Activated T-helper 17 cell treated with anti-CD3 and anti-CD28 coated beads, Interleukin-2, amount 50 U/mL, for 72 hours (primary cell): ENCODE measurements around the gene ZMAT3. TPM values are rescaled to one million over a fixed set of nuclear protein-coding genes. Genes with fewer than 3 reads are reported as not detected.
"Not testable (repeated sequence)": the region's sequence is repeated elsewhere in the genome, so short reads cannot be mapped to it uniquely, and the experiment has no call there.

Experiments used
- ATAC-seq: fragments of 150-1000 bp; cut with Tn5 transposase; replicated peaks from 2 replicates; pipeline ENCODE4 v1.10.0; 2021; ENCODE audit warnings: mild to moderate bottlenecking, moderate library complexity
- H3K27ac Mint-ChIP-seq: one replicate; pipeline ENCODE4 v1.8.0; 2022; ENCODE audit warnings: mixed read lengths
- H3K27me3 Mint-ChIP-seq: one replicate; pipeline ENCODE4 v1.8.0; 2022; ENCODE audit warnings: mixed read lengths
- H3K36me3 Mint-ChIP-seq: one replicate; pipeline ENCODE4 v1.8.0; 2022; ENCODE audit warnings: low read depth, mild to moderate bottlenecking, mixed read lengths
- H3K4me1 Mint-ChIP-seq: one replicate; pipeline ENCODE4 v1.8.0; 2022; ENCODE audit warnings: mixed read lengths
- H3K4me3 Mint-ChIP-seq: one replicate; pipeline ENCODE4 v1.8.0; 2022; ENCODE audit warnings: mild to moderate bottlenecking, mixed read lengths
- H3K9me3 Mint-ChIP-seq: one replicate; pipeline ENCODE4 v1.8.0; 2022; ENCODE audit warnings: mixed read lengths
- total RNA-seq, 2 donors: library from RNA; stranded (reverse); gene quantifications; one replicate each; pipeline ENCODE4 v1.2.3, GENCODE V29; 2022

ZMAT3 gene, protein sequence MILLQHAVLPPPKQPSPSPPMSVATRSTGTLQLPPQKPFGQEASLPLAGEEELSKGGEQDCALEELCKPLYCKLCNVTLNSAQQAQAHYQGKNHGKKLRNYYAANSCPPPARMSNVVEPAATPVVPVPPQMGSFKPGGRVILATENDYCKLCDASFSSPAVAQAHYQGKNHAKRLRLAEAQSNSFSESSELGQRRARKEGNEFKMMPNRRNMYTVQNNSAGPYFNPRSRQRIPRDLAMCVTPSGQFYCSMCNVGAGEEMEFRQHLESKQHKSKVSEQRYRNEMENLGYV
- 10 to 100 TPM; 20.4 to 25.3 TPM for total RNA-seq

DNA sequence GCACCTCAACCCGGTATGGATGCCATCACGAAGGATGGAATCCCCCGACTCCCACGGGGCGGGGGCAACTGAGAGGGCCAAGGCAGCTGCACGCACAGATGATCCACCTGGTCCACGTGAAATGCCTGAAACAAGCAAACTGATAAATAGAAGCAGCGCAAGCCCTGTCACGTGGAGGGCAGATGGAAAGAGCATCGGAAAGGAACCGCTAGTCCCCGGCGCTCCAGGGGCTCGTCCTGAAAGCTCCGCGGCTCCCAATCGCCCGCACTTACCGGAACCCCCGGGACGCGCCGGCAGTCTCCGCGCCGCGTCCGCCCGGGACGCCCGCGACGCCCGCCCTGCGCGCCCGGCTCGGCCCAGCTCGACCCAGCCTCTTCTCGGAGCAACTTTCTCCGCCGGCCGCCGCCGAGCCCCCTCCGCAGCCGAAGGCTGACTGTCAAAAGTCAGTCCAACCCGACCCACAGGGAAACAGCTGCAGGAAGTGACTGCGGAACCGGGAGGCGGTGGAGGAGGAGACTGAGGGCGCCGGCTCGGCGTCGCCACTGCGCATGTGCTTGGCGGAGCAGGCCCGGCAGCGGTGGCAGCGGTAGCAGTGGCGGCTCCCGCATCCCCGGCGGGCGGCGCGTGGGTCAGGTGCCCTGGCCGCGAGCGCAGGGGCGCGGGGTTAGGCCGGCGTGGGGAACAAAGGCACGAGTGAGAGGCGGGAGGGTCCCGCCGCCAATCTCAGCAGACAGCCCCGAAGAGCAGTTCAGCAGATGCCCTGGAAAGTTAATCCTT, at the start of gene ZMAT3:
Gene ZMAT3, minus strand, starts transcription at position 487 of the 777 bp plus-strand sequence. CDS start 4,057 bp downstream, outside the sequence.
- Mint-ChIP-seq H3K27me3 (no peaks in the 10 kb centered on the region), H3K36me3 (peaks cover 17% of the 10 kb centered on the region), H3K4me1 (peaks cover 5% of the 10 kb centered on the region), H3K27ac (peak within 1 kb of the TSS; percentile 60), H3K9me3 (no peaks in the 10 kb centered on the region), H3K4me3 (peak within 1 kb of the TSS; percentile 77)
- ATAC-seq, result peak; percentile 90

DNA sequence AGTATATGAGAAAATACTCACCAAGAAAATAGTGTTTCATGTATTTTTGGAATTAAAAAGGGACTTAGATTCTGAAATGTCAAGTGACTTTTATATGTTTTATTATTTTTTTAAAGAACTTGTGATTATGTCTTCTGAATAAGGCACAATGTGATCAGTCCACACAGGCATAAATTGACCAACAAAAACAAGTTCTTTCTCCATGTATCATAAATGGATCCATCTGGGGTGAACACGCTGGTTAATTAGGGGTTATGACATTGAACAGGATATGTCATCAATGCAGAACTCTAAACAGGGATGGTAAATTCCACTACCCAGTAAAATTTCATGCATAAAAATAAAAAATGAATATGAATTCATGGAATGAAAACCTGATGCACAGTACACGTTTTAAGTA, 45.2 kb upstream of the ZMAT3 start:
- no peaks in the 10 kb centered on the region for H3K9me3 Mint-ChIP-seq
- H3K27ac Mint-ChIP-seq, result no peak overlapping the region
- H3K4me1 Mint-ChIP-seq, result no peaks in the 10 kb centered on the region
- no peak for ATAC-seq
- H3K27me3 Mint-ChIP-seq, result peaks cover 13% of the 10 kb centered on the region
- no peaks in the 10 kb centered on the region for H3K36me3 Mint-ChIP-seq
- no peak overlapping the region for H3K4me3 Mint-ChIP-seq

DNA sequence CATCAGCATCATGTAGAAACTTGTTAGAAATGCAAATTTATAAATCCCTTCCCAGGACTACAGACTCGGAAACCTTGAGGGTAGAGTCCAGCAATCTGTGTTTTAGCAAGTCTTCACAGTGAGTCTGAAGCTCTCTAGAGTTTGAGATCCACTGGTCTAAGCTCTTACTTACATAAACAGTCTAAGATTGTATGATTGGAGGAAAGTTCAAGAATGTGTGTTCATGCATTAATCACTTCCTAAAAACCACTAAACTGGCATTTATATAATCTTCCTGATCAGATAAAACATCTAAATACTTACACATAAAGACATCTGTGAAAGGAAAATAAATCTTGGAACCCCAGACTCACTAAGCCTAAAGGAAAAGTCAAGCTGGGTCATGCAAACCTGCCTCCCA, 43.8 kb upstream of the ZMAT3 start:
- H3K27ac Mint-ChIP-seq, H3K4me1 Mint-ChIP-seq, ATAC-seq, H3K4me3 Mint-ChIP-seq, H3K36me3 Mint-ChIP-seq, H3K9me3 Mint-ChIP-seq: not testable (repeated sequence)
- H3K27me3 Mint-ChIP-seq, result peaks cover 16% of the 10 kb centered on the region

DNA sequence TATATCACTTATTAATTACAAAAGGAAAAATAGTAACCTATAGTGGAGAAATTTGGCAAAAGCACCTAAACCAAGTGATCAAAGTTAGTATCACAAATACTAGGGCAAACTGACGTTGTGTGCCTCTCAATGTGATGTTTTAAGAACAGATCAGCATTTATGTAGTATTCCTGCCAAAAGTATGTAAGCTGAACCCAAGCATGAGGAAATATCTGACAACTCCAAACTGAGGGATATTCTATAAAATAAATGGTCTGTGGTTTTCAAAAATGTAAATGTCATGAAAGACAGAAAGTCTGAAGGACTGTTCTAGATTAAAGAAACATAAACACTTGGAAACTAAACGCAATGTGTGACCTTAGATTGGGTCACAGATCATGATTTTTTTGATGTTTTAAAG, 42.3 kb upstream of the ZMAT3 start:
- no peaks in the 10 kb centered on the region for H3K36me3 Mint-ChIP-seq
- peaks cover 18% of the 10 kb centered on the region for H3K27me3 Mint-ChIP-seq
- H3K9me3 Mint-ChIP-seq, result no peaks in the 10 kb centered on the region
- no peak overlapping the region for H3K27ac Mint-ChIP-seq
- no peak overlapping the region for H3K4me3 Mint-ChIP-seq
- no peak for ATAC-seq
- H3K4me1 Mint-ChIP-seq, result no peaks in the 10 kb centered on the region

DNA sequence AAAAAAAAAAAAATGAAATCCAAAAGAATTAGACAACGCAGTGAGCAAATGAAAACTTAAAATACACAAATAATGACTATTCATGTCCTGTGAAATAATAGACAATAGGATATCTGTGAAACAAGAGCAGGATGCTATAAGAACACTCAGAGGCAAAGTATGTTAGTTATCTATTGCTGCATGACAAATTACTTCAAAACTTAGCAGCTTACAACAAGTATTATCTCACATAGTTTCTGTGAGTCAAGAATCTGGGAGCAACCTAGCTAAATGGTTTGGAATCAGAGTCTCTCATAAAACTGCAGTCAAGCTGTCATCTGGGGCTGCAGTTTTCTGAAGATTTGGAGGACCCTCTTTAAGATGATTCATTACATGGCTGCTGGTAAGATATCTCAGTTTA, 36.5 kb upstream of the ZMAT3 start:
- H3K4me1 Mint-ChIP-seq, result no peaks in the 10 kb centered on the region
- H3K9me3 Mint-ChIP-seq, result no peaks in the 10 kb centered on the region
- no peak overlapping the region for H3K4me3 Mint-ChIP-seq
- no peak overlapping the region for H3K27ac Mint-ChIP-seq
- no peak for ATAC-seq
- peaks cover 12% of the 10 kb centered on the region for H3K27me3 Mint-ChIP-seq
- no peaks in the 10 kb centered on the region for H3K36me3 Mint-ChIP-seq

DNA sequence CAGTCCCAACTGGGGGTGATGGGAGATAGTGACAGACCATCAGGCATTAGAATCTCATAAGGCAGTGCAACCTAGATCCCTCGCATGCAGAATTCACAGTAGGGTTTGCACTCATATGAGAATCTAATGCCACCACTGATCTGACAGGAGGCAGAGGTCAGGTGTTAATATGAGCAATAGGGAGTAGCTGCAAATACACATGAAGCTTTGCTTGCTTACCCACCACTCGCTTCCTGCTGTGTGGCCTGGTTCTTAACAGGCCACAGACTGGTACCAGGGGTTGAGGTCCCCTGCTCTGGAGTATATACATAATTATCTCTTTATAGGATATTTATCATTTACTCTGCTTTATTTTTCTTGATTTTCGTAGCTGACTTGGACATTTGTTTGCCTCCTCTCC, 36.0 kb upstream of the ZMAT3 start:
- peaks cover 7% of the 10 kb centered on the region for H3K27me3 Mint-ChIP-seq
- H3K36me3 Mint-ChIP-seq, result no peaks in the 10 kb centered on the region
- no peak for ATAC-seq
- no peaks in the 10 kb centered on the region for H3K9me3 Mint-ChIP-seq
- no peak overlapping the region for H3K4me3 Mint-ChIP-seq
- no peak overlapping the region for H3K27ac Mint-ChIP-seq
- H3K4me1 Mint-ChIP-seq, result no peaks in the 10 kb centered on the region

DNA sequence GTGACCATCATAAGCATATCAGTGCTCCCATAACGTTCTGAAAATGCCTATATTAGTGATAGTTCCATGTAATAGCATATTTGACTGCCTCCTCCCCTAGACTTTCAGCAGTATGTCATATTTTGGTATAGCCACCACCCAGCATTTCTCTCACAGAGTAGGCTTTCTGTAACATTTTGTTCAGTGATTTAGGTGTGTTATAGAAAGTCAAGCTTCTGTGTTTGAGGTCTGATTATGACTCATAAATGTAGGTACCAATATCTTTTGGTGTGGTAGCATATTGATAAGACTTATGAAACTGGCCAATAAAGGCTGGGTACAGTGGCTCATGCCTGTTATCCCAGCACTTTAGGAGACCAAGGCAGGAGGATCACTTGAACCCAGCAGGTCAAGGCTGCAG, 34.3 kb upstream of the ZMAT3 start:
- peak; percentile 16 for ATAC-seq
- H3K36me3 Mint-ChIP-seq, result no peaks in the 10 kb centered on the region
- peaks cover 5% of the 10 kb centered on the region for H3K27me3 Mint-ChIP-seq
- H3K4me3 Mint-ChIP-seq, result no peak overlapping the region
- H3K9me3 Mint-ChIP-seq, result no peaks in the 10 kb centered on the region
- no peak overlapping the region for H3K27ac Mint-ChIP-seq
- H3K4me1 Mint-ChIP-seq, result no peaks in the 10 kb centered on the region

DNA sequence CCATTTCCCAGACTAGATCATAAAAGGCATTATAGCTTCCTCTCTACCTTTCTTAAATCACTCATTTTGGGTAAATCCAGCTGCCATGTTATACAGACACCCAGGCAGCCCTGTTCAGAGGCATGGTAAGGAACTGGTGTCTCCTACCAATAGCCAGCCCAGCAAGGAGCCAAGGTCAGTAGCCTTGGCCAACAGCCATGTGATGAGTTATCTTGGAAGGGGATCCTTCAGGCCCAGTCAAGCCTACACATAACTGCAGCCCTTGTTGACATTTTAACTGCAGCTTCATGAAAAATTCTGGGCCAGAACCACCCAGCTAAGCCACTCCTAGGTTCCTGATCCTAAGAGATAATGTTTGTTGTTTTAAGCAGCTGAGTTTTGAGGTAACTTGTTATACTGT, 29.0 kb upstream of the ZMAT3 start:
- no peaks in the 10 kb centered on the region for H3K9me3 Mint-ChIP-seq
- no peaks in the 10 kb centered on the region for H3K4me1 Mint-ChIP-seq
- no peak for ATAC-seq
- H3K4me3 Mint-ChIP-seq, result no peak overlapping the region
- H3K27me3 Mint-ChIP-seq, result peaks cover 3% of the 10 kb centered on the region
- H3K27ac Mint-ChIP-seq, result no peak overlapping the region
- H3K36me3 Mint-ChIP-seq, result no peaks in the 10 kb centered on the region

DNA sequence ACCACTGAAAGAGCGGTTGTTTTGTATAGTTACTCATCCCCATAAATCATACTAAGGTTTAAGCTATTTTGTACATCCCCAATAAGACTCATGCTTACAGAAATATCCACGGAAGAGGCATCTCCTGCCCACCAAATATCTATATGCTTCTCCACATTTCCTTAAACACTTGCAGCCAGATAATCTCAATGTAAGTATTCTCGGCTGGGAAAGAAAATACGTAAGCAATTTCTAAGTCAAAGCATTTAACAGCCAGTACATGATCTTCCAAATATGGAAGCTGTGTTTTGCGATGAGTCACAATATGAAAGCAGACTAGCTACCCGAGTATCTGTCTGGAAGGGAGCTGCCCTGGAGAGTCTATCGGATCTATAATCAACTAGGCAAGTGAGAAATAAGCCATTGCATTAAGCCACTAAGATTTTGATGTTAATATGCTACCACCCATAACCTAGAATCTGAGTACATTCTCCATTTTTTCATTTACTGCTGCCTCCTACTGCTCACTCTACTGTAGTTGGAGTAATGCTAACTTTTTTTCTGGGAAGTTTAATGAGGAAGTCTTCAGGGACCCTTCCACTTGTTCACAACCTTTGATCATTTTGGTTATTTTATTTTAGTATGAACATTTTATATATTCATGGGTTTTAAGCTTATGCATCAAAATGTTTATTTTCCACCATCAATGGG, 26.9 kb upstream of the ZMAT3 start:
- Mint-ChIP-seq H3K4me3 (peak overlapping the region; percentile 19), H3K4me1 (no peaks in the 10 kb centered on the region)

DNA sequence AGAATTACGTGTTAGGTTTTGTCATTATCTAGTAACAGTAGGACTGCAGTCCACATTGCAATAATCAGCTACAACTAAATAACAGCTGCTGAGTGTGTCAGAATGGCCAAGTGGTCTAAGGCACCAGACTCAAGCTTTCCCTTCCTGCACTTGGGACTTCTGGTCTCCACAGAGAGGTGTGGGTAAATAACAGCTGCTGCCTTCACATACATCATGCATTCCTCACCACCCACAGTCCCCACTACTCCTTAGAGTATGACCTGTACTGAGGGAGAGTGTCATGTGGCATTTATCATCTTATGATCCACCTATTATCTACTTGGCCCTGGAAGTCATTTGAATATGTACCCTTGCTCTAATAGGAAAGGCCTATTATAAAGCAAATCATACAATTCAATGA, 22.2 kb upstream of the ZMAT3 start:
- Mint-ChIP-seq H3K4me3 (no peak overlapping the region), H3K9me3 (no peaks in the 10 kb centered on the region), H3K27me3 (no peaks in the 10 kb centered on the region), H3K27ac (no peak overlapping the region), H3K4me1 (peaks cover 4% of the 10 kb centered on the region), H3K36me3 (no peaks in the 10 kb centered on the region)
- no peak for ATAC-seq

More for the DNA sequence above, 26.9 kb upstream of the ZMAT3 start:
- Mint-ChIP-seq H3K9me3 (no peaks in the 10 kb centered on the region), H3K36me3 (no peaks in the 10 kb centered on the region), H3K27me3 (peaks cover 3% of the 10 kb centered on the region), H3K27ac (no peak overlapping the region)
- ATAC-seq, result peak; percentile 79

DNA sequence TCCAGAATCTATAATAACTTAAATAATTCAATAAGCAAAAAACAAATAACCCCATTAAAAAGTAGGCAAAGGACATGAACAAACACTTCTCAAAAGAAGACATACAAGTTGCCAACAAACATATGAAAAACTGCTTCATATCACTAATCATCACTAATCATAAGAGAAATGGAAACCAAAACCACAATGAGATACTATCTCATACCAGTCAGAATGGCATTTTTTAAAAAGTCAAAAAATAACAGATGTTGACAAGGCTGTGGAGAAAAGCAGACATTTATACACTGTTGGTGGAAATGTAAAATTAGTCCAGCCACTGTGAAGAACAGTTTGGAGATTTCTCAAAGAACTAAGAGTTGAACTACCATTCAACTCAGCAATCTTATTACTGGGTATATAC, 19.5 kb upstream of the ZMAT3 start:
- Mint-ChIP-seq H3K4me3 (no peak overlapping the region), H3K36me3 (no peaks in the 10 kb centered on the region), H3K9me3 (no peaks in the 10 kb centered on the region), H3K27ac (peak overlapping the region; percentile 61), H3K27me3 (no peaks in the 10 kb centered on the region), H3K4me1 (peaks cover 4% of the 10 kb centered on the region)
- peak; percentile 45 for ATAC-seq

DNA sequence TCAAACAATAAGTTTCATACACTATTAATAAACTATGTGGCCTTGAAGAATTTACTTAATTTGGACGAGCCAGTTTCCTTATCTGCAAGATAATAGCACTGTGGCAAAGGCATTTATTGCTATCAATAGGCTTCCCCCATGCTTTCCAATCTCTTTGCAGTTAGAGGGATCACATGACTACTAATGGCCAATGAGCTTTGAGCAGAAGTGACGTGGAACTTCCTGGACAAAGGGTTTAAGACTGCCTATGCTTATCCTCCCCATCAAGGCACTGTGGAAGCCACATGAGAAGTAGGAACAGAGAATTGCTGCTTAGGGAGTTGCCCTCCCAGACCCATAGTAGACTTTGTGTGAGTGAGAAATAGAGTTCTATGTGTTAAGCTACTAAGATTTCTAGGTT, 16.7 kb upstream of the ZMAT3 start:
- H3K4me1 Mint-ChIP-seq, result peaks cover 12% of the 10 kb centered on the region
- H3K27ac Mint-ChIP-seq, result no peak overlapping the region
- peak; percentile 59 for ATAC-seq
- H3K36me3 Mint-ChIP-seq, result no peaks in the 10 kb centered on the region
- no peaks in the 10 kb centered on the region for H3K27me3 Mint-ChIP-seq
- H3K4me3 Mint-ChIP-seq, result no peak overlapping the region
- H3K9me3 Mint-ChIP-seq, result no peaks in the 10 kb centered on the region

DNA sequence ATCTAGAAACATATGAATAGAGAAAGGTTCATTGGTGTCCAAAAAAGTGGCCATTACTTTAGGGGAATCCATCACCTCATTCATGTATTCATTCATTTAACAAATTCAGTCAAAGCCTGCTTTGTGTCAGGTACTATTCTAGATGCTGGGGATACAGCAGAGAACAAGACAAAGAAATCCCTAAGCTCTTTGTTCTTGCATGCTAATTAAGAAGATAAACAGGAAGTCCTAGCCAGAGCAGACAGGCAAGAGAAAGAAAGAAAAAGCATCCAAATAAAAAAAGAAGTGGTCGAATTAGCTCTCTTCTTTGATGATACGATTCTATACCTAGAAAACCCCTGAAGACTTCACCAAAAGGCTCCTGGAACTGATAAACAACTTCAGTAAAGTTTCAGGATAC, 12.4 kb upstream of the ZMAT3 start:
- H3K36me3 Mint-ChIP-seq, result no peaks in the 10 kb centered on the region
- no peaks in the 10 kb centered on the region for H3K27me3 Mint-ChIP-seq
- H3K27ac Mint-ChIP-seq, result peak overlapping the region; percentile 88
- H3K4me1 Mint-ChIP-seq, result peaks cover 8% of the 10 kb centered on the region
- H3K9me3 Mint-ChIP-seq, result no peaks in the 10 kb centered on the region
- ATAC-seq, result peak; percentile 72
- peak overlapping the region; percentile 67 for H3K4me3 Mint-ChIP-seq

DNA sequence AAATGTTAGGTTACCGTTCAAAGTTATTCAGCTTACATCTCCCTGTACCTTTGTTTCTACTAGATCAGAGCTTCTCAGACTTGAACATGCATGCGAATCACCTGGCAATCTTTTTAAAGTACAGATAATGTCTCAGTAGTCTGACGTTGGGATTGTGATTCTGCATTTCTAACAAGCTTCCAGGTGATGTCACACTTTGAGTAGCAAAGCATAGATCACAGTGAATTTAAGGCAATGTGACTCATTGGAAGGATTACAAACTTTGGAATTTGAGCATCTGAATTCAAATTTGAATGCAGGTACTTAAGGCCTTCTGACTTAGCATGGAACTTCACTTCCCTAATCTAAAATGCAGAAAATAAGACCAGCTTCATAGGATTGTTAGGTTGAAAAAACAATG, 10.8 kb upstream of the ZMAT3 start:
- no peaks in the 10 kb centered on the region for H3K9me3 Mint-ChIP-seq
- no peak overlapping the region for H3K27ac Mint-ChIP-seq
- no peaks in the 10 kb centered on the region for H3K27me3 Mint-ChIP-seq
- H3K4me3 Mint-ChIP-seq, result no peak overlapping the region
- H3K36me3 Mint-ChIP-seq, result no peaks in the 10 kb centered on the region
- H3K4me1 Mint-ChIP-seq, result peaks cover 8% of the 10 kb centered on the region
- ATAC-seq, result no peak

DNA sequence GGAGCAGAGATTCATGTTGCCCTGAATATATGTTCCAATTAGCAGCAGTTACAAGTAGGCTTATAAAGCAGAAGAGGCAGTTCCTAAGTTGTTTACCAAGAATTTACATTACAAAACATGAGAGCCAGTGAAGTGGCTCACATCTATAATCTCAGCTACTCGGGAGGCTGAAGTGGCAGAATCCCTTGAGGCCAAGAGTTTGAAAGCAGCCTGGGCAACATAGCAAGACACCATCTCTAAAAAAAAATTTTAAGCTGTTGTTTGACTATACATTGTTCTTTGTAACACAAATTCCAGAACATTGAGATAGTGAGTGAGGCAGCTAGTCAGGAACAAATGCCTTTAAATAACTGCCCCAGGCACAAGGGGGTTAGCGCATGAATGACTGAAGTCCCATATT, 10.3 kb upstream of the ZMAT3 start:
- Mint-ChIP-seq H3K4me3 (no peak overlapping the region), H3K9me3 (no peaks in the 10 kb centered on the region), H3K27me3 (no peaks in the 10 kb centered on the region), H3K36me3 (no peaks in the 10 kb centered on the region), H3K27ac (no peak overlapping the region), H3K4me1 (peaks cover 8% of the 10 kb centered on the region)
- ATAC-seq, result no peak
